GM06990 (cell line): Measurements from ENCODE around the gene AGFG2.

ENCODE experiments used
- DNase-seq: peaks from one replicate; pipeline ENCODE4 v3.0.0-alpha.2; 2011; ENCODE audit not compliant: insufficient read length; ENCODE audit errors: extremely low read depth
- H3K27me3 ChIP-seq: replicated peaks from 2 replicates; pipeline ENCODE4 v1.6.0; 2011; ENCODE audit warnings: low read length; ENCODE audit not compliant: control insufficient read depth, insufficient read depth
- H3K36me3 ChIP-seq: 2 replicates; pipeline ENCODE4 v1.5.1; 2011; ENCODE audit warnings: low read length; ENCODE audit not compliant: control insufficient read depth, insufficient read depth
- H3K4me3 ChIP-seq: replicated peaks from 2 replicates; pipeline ENCODE4 v1.5.1; 2011; ENCODE audit warnings: low read depth, mild to moderate bottlenecking, control low read depth, low read length
- CTCF ChIP-seq: IDR thresholded peaks from 2 replicates; pipeline ENCODE4 v1.5.1; 2011; ENCODE audit warnings: low read length, control low read depth, mild to moderate bottlenecking, inconsistent platforms; ENCODE audit not compliant: insufficient read depth, poor library complexity, severe bottlenecking

Gene AGFG2

GRCh38 chr7:100591596-100591995 lies 52.6 kb downstream of the AGFG2 start:
- Histone ChIP-seq H3K27me3 (no peaks in the 10 kb centered on the region; the same call in 1 of the 2 replicates), H3K4me3 (no peak overlapping the region), H3K36me3 (no peaks in the 10 kb centered on the region)
- no peak for DNase-seq
- TF ChIP-seq CTCF = no peak

GRCh38 chr7:100595188-100595587 lies 56.2 kb downstream of the AGFG2 start:
- Histone ChIP-seq H3K4me3 (no peak overlapping the region), H3K36me3 (no peaks in the 10 kb centered on the region), H3K27me3 (no peaks in the 10 kb centered on the region; the same call in 1 of the 2 replicates)
- no peak for DNase-seq
- no peak for TF ChIP-seq CTCF

GRCh38 chr7:100598425-100598824 lies 59.4 kb downstream of the AGFG2 start:
- no peaks in the 10 kb centered on the region for H3K27me3 ChIP-seq
- no peak for DNase-seq
- no peak overlapping the region for H3K4me3 ChIP-seq
- no peaks in the 10 kb centered on the region for H3K36me3 ChIP-seq
- no peak for TF ChIP-seq CTCF

GRCh38 chr7:100599911-100600729 lies 61.1 kb downstream of the AGFG2 start:
- Histone ChIP-seq H3K4me3 (no peak overlapping the region), H3K36me3 (no peaks in the 10 kb centered on the region), H3K27me3 (no peaks in the 10 kb centered on the region)
- no peak for DNase-seq
- TF ChIP-seq CTCF = peak; percentile 56

GRCh38 chr7:100600730-100601038 lies 61.7 kb downstream of the AGFG2 start:
- Histone ChIP-seq H3K27me3 (no peaks in the 10 kb centered on the region), H3K4me3 (no peak overlapping the region), H3K36me3 (no peaks in the 10 kb centered on the region)
- no peak for DNase-seq
- TF ChIP-seq CTCF = no peak
